Stimulated activated CD8-positive, alpha-beta memory T cell treated with anti-CD3 and anti-CD28 coated beads, Interleukin-12 subunit alpha, Interleukin-12 subunit beta, amount 100 ng/mL, for 4 hours (primary cell): ENCODE results near the gene TNS1.
"Not testable (repeated sequence)": the region's sequence is repeated elsewhere in the genome, so short reads cannot be mapped to it uniquely, and the experiment has no call there.

Source experiments
- DNase-seq: peaks from one replicate; pipeline ENCODE4 v3.0.0-alpha.2; 2020; ENCODE audit warnings: low read depth

The TNS1 gene

DNA sequence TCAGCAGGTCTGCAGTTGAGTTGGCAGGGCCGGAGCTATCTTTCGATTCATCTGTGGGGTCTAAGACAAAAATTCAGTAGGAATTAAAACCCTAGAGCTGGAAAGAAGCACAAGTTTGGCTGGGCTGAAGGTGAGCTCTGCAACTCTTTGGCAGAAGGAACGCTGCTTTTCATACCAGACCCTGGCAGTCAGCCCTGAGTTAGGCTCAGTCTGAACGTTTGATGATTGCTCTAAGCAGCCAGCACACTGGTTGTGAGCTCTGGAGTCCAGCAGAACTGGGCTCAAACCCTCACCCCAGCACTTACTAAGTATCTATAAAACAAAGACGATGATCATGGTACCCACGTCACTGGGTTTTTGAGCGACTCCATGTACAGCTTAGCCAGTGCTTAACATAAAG, 192.5 kb downstream of the TNS1 start:
- no peak for DNase-seq

DNA sequence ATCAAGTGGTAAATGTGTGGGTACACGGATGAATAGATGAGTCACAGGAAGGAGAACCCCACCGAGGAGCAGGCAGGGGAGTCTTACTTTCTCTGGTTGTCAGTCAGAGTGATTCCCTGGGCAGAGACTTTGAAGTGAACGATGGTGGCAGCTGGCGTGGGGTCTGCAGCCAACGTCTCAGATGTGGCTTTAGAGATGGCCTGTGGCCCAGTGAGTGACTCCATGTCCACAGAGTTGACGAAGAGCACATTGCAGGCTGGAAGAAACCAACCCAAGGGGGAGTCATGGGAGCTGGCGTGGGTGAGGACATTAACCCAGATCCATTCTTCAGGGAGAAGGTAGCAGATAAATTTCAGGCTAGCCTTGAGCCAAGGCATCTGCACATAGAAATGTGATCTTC, 193.1 kb downstream of the TNS1 start:
- DNase-seq = no peak

- DNase-seq = not testable (repeated sequence)
Measured at GRCh38 chr2:217808967-217809366, 193.8 kb downstream of the TNS1 start.

DNA sequence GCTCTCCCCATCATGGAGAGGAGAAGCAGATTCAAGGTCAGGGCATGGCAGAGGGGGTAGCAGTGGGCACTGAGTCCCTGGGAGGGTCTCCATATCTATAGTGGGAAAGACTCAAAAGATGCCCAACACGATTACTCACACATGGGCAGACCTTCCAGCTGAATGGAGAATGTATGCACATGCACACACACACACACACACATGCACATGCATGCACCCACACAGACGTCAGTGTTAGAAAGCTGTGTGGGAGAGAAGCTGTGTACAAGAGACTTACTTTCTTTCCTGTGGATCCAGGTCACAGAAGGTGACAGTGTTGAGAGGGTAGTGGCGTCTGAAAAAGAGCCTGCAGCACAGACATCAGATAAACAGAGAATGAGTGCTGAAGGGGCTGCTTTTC, 194.5 kb downstream of the TNS1 start:
- no peak for DNase-seq

DNA sequence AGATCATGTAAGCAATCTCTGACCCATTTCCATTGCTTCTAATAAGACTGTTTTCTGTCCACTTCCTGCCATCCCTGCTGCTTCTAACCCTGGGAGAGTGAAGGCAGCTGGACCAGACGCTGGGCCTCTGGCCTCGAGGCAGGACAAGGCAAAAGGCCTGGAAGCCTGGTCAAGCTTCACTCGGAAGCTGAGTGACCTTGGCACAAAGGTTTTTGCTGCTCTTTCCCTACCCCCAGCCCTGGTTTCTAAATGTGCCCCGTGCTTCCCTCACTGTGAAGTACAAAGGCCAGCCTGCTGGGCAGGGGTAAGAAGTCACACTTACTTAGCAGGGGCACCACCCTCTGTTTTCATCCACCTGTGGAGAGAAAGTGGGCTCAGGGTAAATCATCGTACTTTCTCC, 195.0 kb downstream of the TNS1 start:
- no peak for DNase-seq

DNA sequence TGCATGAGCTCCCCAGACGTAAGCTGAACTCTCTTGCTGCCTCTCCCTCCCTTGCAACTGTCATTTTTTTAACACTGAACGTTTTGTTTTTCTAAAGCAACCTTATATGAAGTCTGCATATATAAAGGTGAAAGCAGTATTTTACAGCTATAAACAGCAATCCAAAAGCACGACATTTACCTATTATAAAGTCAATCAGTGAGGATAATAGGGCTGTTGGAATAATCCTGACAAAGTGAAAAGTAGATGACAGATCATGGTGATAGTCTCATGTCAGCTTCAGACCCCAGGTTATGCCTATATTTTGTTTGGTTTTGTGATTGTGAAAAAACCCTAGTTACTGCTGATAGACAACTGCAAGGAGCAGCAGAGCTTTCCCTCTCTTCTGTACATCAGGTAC, 195.8 kb downstream of the TNS1 start:
- DNase-seq = no peak

DNA sequence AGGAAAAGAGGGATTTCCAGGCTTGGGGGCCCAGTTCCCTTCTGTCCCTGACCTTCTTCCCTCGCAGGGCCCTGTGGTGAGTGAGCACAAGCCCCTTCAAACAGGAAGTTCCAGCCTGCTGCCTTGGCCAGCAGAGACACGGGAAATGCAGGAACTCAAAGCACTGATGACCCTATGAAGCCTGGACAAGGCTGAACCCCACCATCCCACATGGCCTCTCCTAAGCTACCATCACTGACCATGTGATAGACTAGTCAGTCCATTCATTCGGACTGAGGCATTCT, 196.4 kb downstream of the TNS1 start:
- no peak for DNase-seq

DNA sequence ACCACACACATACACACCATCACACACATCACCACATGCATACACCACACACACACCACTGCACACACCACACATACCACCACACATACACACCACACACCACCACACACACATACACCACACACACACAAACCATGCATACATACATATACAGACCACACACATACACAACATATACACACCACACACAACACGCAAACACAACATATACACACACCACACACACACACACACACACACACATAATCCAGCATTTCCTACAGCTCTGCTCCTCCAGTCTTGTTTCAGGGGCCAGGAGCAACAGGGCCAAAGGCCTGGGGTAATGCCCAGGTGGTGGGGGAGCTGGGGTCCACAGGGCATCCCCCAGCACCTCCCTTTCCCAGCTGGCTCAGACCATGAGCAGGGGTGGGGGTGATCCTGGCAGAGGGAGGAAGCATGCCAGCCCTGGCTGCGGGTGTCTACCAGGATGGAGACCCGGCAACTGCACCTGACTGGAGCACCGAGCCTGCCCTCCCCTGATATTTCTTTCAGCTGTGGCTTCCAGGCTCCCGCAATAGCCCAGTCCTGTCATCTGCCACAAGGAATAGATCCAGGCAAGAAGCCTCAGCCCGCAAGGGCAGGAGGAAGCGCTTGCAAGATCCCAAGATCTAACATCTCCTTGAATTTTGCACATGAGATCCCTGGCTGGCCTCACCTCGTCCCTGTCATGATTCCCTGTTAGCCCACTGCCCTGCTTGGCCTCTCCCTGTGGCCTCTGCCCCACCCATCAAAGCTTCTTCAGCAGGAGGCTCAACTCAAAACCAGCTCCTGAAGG, 196.9 kb downstream of the TNS1 start:
- no peak for DNase-seq

DNA sequence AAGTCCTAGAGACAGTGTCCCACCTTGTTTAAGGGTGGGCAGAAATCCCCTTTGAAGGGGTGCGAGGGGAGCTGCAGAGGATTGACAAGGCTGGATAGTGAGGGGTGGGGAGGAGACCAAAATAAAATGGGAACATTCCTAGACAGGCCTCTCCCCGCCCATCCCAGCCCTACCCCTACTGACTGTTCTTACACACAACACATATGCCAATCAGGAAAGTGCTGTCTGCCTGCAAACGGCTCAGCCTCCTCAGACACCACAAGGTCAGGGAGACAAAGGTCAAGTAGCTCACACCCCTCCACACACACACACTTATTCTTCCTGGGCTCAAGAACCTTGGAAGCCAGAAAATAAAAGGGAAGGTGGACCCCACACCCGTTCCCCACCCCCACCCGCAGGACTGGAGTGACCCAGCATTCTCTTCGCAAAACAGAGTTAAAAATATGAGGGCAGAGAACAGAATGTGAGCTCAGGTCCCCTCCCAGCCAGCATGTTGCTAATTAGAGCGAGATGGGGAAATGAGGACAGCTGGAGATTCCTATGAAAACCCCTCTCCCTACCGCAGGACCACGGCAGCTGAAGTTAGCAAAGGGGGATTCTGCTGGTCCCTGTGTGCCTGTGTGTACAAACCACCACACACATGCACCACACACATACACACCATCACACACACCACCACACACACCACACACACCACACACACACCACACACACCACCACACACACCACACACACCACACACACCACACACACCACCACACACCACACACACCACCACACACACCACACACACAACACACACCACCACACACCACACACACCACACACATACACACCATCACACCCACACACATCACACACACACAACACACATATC, 197.8 kb downstream of the TNS1 start:
- no peak for DNase-seq

DNA sequence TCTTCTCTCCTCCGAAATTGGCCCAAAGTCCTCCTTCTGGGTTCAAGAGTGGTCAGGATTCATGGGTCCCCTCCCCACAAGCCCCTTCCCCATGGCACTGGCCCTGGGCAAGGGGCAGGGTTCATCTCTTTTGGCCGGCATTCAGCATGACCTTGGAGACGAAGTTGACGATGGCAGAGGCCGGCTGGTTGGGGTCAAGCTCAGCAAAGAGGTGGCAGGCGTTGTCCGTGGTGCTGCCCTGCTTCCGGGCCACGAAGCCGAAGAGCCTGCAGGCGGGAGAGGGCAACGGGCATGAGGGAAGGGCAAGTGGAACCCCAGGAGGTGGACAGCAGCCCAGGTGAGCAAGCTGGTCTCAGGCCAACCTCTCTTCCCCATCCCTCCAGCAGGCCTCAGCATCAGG, 198.5 kb downstream of the TNS1 start:
- no peak for DNase-seq

- DNase-seq = no peak
Measured at GRCh38 chr2:217803653-217803960, 199.2 kb downstream of the TNS1 start.

DNA sequence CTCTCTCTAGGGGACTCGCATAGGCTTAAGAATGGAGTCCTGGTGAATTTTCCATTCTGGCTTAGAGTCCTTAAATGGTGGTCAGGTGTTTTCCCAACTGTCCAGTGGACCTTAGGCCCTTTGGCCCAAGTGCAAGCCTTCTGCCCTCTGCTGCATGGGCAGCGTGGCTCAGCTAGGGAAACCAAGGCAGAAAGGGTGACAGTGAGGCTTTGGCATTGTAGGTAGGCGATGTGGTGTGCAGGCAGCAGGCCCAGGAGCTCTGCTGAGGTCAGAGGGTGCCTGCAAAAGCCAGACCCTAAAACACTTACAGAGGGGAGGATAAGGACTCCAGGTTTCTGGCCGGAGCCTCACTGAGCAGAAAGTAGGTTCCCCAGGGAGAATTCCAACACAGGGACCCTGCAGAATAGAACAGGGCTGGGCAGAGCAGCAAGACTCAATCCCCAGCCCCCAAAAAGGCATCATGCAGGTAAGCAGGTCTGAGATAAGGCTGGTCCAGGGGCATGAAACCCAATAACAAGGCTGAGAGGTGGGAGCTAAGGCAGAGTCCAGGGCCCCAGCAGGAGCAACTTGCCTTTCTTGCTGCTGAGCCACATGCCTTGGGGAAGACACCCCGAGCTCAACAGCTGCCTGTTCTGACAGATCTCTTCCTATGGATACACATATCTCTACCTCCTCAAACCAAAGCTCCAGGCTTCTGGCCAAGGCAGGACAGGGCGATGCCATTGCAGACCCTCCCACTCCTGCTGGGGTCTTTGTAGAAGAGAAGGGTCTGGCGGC, 199.7 kb downstream of the TNS1 start:
- DNase-seq = no peak

GRCh38 chr2:217802266-217802665, 200.5 kb downstream of the TNS1 start:
- DNase-seq = no peak

DNA sequence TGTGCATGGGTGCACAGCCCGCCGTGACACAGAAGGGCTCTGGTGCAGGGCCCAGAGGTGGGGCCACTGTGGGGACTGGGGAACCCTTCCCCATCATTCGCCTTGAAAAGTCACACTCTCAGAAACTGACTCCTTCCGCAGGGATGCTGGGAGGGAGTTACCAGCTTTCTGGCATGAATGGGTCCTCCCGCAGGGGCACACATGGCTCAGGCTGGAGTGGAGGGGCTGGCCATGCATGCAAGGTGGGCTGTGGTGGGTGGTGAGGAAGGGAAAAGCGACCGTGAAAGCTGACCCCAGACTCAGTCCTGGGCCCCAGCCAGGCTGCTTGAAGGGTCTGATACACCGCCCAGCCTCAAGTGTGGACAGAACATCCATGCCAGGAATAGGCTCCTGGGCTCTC, 201.1 kb downstream of the TNS1 start:
- no peak for DNase-seq

DNA sequence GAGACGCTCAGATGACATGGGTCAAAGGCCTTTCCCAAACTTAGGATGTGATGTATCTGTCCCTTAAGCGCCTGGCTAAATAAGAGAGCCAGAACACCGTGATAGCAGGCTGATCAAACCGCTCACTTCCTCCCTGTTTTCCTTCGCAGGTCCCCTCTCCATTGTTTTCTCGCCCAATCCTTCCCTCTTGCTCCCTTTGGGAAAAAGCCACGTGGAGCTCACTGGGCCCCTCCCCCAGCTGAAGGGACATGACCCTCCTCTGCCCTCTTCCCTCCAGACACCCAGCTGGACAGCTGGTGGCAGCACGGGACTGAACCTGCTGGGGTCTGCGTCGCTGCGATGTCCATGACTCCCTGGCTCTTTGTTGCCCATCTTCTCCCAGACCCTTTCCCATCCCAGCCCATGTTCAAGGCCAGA, 201.7 kb downstream of the TNS1 start:
- DNase-seq = no peak

DNA sequence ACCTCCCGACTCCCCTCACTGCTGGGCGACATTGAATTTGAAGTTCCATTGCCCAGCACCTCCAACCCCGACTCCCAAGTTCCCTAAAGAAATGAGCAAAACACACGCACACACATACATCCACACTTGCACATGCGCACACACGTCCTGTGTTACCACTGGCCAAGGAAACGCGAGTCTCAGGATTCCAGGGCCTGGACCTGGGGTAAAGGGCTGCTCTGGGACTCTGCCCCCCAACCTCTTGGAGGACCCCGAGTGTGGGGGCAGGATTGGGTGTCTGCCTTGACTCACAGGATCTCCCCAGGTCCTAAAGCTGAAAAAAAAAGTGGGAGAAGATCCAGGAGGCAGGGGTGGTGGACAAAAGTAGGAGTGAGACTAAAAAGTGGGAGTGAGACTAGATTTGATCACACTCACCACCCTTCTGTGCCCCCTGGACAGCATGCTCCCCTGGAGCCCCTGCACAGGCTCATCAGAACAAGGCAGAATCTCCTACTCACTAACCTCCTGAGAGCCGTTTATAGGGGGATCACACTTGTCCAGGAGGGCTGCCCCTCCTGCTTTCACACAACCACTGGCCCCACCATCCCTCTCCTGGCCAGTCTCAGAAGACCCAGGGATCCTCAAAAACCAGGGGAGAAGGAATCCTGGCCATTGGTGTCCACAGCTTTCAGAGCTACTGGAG, 202.2 kb downstream of the TNS1 start:
- no peak for DNase-seq

DNA sequence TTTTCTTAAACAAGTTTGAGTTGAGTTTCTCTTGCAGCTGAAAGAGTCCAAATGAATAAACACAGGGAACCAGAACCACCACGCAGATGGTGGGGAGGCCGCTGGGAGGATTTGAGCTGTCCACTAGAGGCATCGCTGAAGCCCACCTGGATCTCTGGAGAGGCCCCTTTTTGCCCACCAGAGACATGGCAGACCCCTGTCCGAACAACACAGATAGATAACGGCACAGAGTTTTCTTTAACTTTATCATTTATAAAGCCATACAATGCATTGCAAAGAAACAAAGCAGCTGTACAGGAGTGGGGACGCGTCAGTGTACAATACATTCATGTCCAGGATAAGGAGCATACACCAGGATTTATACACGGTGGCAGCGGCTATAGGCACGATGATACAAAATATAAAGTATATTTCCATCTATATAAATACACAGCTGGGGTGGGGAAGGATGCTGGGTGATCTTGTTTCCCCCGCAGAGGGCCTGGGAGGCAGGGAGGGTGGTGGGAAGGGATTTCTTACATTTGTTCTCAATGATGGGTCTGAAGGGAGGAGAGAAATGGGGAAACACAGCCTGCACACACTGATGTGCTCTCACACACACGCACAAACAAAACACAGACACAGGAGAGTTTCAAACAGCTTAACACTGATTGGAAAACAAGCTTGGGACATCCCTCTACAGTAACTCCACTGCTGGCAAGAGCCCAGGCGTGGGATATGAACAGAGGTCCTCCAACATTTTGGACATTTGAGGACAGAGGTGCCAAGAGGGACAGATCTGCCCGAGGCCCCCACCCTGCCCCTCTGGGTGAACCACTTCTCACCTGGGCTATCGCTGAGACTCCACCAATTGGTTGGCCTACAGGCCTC, 203.0 kb downstream of the TNS1 start:
- no peak for DNase-seq

GRCh38 chr2:217798743-217799562, 203.8 kb downstream of the TNS1 start:
- DNase-seq = no peak

DNA sequence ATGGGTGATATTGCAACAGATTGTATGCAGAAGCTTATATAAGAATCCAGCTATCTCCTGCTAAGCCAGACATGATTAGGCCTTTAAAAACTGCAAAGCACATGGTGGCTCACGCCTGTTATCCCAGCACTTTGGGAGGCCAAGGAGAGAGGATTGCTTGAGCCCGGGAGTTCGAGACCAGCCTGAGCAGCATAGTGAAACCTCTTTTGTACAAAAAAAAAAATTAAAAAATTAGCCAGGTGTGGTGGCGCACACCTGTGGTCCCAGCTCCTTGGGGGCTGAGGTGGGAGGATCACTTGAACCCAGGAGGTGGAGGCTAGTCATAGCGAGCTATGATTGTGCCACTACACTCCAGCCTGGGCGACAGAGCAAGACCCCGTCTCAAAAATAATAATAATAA, 204.6 kb downstream of the TNS1 start:
- DNase-seq = no peak

GRCh38 chr2:217797661-217798069, 205.1 kb downstream of the TNS1 start:
- DNase-seq = no peak

GRCh38 chr2:217797165-217797564, 205.6 kb downstream of the TNS1 start:
- DNase-seq = no peak
